ENCODE measurements around the gene ELMO2.

Gene ELMO2

GRCh38 chr20:46339037-46339436 is 67.4 kb downstream of the ELMO2 start:
- no peak overlapping the region for H3K4me3 ChIP-seq (ENCODE audit: low read depth, low read length)
- TF ChIP-seq, protein P1, sequence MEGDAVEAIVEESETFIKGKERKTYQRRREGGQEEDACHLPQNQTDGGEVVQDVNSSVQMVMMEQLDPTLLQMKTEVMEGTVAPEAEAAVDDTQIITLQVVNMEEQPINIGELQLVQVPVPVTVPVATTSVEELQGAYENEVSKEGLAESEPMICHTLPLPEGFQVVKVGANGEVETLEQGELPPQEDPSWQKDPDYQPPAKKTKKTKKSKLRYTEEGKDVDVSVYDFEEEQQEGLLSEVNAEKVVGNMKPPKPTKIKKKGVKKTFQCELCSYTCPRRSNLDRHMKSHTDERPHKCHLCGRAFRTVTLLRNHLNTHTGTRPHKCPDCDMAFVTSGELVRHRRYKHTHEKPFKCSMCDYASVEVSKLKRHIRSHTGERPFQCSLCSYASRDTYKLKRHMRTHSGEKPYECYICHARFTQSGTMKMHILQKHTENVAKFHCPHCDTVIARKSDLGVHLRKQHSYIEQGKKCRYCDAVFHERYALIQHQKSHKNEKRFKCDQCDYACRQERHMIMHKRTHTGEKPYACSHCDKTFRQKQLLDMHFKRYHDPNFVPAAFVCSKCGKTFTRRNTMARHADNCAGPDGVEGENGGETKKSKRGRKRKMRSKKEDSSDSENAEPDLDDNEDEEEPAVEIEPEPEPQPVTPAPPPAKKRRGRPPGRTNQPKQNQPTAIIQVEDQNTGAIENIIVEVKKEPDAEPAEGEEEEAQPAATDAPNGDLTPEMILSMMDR (IDR thresholded peaks at IDR 0.05; ENCODE audit: borderline replicate concordance, insufficient read depth, low read depth, low read length) = no peak

GRCh38 chr20:46336735-46337134 is 69.7 kb downstream of the ELMO2 start:
- TF ChIP-seq, protein P1 (IDR thresholded peaks at IDR 0.05; ENCODE audit: borderline replicate concordance, insufficient read depth, low read depth, low read length) = no peak
- H3K4me3 ChIP-seq (ENCODE audit: low read depth, low read length) = no peak overlapping the region

DNA sequence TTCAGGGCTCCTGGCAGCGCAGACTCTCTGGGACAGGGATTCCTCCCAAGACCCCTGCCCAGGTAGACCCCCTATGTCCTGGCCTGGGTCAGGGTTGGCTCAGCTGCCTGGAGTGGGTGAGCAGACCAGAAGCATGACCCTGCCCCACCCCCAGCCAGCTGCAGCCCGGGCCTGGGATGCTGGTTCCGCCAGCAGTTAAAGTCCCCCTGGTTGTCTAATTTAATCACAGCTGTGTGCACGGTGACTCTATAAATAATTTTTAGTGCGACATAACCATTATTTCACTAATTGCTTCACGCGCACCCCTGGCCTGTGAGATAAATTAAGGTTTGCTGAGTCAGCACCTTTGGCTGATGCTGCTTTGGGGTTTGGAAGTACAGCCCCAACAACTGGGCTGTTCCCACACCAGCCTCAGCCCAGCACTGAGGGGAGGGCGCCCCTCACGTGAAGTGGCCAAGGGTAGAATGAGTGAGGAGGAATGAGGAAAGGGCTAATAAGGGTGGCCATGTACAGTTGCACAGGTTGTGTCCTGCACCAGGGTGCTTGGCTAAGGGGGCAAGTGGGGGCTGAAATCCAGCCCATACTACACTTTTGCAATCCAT is 72.0 kb downstream of the ELMO2 start:
- H3K4me3 ChIP-seq (ENCODE audit: low read depth, low read length) = no peak overlapping the region
- TF ChIP-seq, protein P1 (IDR thresholded peaks at IDR 0.05; ENCODE audit: borderline replicate concordance, insufficient read depth, low read depth, low read length) = no peak

DNA sequence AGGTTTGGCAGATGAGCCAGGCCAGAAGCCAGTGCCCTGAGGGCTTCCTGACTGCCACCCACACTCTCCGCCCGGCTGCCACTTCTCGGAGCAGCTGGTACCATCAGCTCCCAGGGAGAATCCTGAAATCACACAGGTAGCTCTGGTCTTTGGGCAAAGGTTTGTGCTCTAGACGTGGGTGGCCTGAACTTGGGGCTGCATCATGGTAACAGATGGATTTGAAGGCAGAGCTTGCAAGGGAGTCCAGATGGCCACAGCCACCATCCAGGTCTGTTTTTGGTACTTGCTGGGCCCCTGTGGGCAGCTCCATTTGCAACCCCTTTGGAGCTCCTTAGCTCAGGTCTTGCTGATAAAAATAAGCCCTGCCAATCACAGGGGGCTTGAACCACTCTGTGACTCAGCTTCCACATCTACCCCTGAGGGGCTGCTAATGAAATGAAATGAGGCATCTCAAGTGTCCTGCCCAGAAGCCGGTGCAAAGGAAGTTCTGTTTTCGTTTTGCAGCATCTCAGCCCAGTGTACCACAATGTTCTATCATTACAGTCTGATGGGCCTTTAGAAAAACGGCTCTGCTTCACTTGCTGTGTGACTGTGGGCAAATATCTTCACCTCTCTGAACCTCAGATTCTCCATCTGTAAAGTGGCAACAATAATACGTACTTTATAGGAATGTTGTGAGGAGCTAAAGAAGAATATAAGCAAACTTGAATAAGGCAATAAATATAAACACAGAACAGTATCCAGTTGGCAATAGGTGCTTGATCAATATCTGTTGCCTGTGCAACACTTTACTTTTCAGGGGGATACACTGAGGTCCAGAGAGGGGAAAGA is 73.0 kb downstream of the ELMO2 start:
- H3K4me3 ChIP-seq (ENCODE audit: low read depth, low read length) = no peak overlapping the region
- TF ChIP-seq, protein P1 (IDR thresholded peaks at IDR 0.05; ENCODE audit: borderline replicate concordance, insufficient read depth, low read depth, low read length) = no peak

GRCh38 chr20:46332373-46333160 is 73.8 kb downstream of the ELMO2 start:
- TF ChIP-seq, protein P1 (IDR thresholded peaks at IDR 0.05; ENCODE audit: borderline replicate concordance, insufficient read depth, low read depth, low read length) = no peak
- H3K4me3 ChIP-seq (ENCODE audit: low read depth, low read length) = no peak overlapping the region

DNA sequence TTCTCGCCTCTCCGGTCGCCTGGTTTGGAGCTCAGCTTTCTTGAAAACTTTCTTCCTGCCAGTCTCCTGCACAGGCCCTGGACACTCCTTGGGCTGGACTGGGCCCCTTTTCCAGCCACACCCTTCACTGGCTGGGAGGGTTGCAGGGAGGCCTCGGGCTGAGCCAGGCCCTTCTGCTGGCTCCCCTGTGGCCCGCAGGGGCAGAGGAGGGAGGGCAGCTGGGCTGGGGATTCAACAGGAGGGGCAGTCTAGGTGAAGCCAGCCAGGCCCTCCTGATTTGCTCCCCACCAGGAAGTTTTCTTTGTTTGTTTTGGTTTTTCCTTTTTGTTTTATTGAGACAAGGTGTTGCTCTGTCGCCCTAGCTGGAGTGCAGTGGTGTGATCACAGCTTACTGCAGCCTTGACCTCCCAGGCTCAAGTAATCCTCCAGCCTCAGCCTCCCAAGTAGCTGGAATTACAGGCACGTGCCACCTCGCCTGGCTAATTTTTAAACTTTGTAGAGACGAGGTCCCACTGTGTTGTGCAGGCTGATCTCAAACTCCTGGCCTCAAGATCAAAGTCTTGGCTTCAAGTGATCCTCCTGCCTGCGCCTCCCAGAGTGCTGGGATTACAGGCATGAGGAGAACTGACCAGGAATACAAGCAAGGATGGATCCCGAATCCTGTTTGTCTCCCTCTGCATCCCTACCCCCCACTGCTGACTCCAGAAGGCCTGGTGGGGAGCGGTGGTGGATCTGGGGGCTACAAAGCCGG is 74.6 kb downstream of the ELMO2 start:
- TF ChIP-seq, protein P1 (IDR thresholded peaks at IDR 0.05; ENCODE audit: borderline replicate concordance, insufficient read depth, low read depth, low read length) = no peak

More for the DNA sequence above, 74.6 kb downstream of the ELMO2 start:
- H3K4me3 ChIP-seq (ENCODE audit: low read depth, low read length) = no peak overlapping the region
